ENCODE data around the gene EDC4. TPM values are rescaled to one million over a fixed set of nuclear protein-coding genes. Genes with fewer than 3 reads are reported as not detected.

Gene EDC4
- total RNA-seq, 2 donors from 2014 or later = 101 to 137 TPM

- peak; percentile 100 for ATAC-seq (replicated peaks)
- Mint-ChIP-seq H3K27me3 (no peaks in the 10 kb centered on the region), H3K9me3 (no peaks in the 10 kb centered on the region), H3K27ac (peak overlapping the region; percentile 88), H3K36me3 (ENCODE audit: low read depth) (peaks cover 10% of the 10 kb centered on the region), H3K4me1 (peaks cover 21% of the 10 kb centered on the region), H3K4me3 (peak overlapping the region; percentile 54)
These were observed 45.0 kb downstream of the EDC4 start for GRCh38 chr16:67917852-67918236.

- H3K27ac Mint-ChIP-seq = no peak overlapping the region
- no peak for ATAC-seq (replicated peaks)
- no peaks in the 10 kb centered on the region for H3K9me3 Mint-ChIP-seq
- peaks cover 10% of the 10 kb centered on the region for H3K36me3 Mint-ChIP-seq (ENCODE audit: low read depth)
- peaks cover 21% of the 10 kb centered on the region for H3K4me1 Mint-ChIP-seq
- H3K27me3 Mint-ChIP-seq = no peaks in the 10 kb centered on the region
- H3K4me3 Mint-ChIP-seq = no peak overlapping the region
These were observed 46.9 kb downstream of the EDC4 start for GRCh38 chr16:67919622-67920221.

GRCh38 chr16:67922221-67922620 lies 49.4 kb downstream of the EDC4 start:
- Mint-ChIP-seq H3K9me3 (no peaks in the 10 kb centered on the region), H3K36me3 (ENCODE audit: low read depth) (peaks cover 10% of the 10 kb centered on the region), H3K4me3 (no peak overlapping the region), H3K4me1 (peaks cover 20% of the 10 kb centered on the region), H3K27ac (peak overlapping the region; percentile 89), H3K27me3 (no peaks in the 10 kb centered on the region)
- ATAC-seq (replicated peaks) = no peak

- Mint-ChIP-seq H3K36me3 (ENCODE audit: low read depth) (peaks cover 8% of the 10 kb centered on the region), H3K9me3 (no peaks in the 10 kb centered on the region), H3K4me1 (peaks cover 14% of the 10 kb centered on the region), H3K27ac (peak overlapping the region; percentile 89), H3K4me3 (no peak overlapping the region), H3K27me3 (no peaks in the 10 kb centered on the region)
- no peak for ATAC-seq (replicated peaks)
These were observed 49.9 kb downstream of the EDC4 start for GRCh38 chr16:67922740-67923139.

GRCh38 chr16:67923414-67924116 lies 50.7 kb downstream of the EDC4 start:
- Mint-ChIP-seq H3K4me1 (peaks cover 9% of the 10 kb centered on the region), H3K4me3 (no peak overlapping the region), H3K27me3 (no peaks in the 10 kb centered on the region), H3K9me3 (no peaks in the 10 kb centered on the region), H3K27ac (peak overlapping the region; percentile 89), H3K36me3 (ENCODE audit: low read depth) (peaks cover 9% of the 10 kb centered on the region)
- ATAC-seq (replicated peaks) = no peak

- no peaks in the 10 kb centered on the region for H3K9me3 Mint-ChIP-seq
- peaks cover 9% of the 10 kb centered on the region for H3K4me1 Mint-ChIP-seq
- ATAC-seq (replicated peaks) = no peak
- no peaks in the 10 kb centered on the region for H3K27me3 Mint-ChIP-seq
- peak overlapping the region; percentile 52 for H3K27ac Mint-ChIP-seq
- H3K36me3 Mint-ChIP-seq (ENCODE audit: low read depth) = peaks cover 10% of the 10 kb centered on the region
- H3K4me3 Mint-ChIP-seq = no peak overlapping the region
These were observed 51.5 kb downstream of the EDC4 start for GRCh38 chr16:67924140-67924906.

- H3K27me3 Mint-ChIP-seq = no peaks in the 10 kb centered on the region
- ATAC-seq (replicated peaks) = no peak
- H3K36me3 Mint-ChIP-seq (ENCODE audit: low read depth) = peaks cover 26% of the 10 kb centered on the region
- no peaks in the 10 kb centered on the region for H3K9me3 Mint-ChIP-seq
- H3K27ac Mint-ChIP-seq = peak overlapping the region; percentile 50
- peaks cover 9% of the 10 kb centered on the region for H3K4me1 Mint-ChIP-seq
- H3K4me3 Mint-ChIP-seq = no peak overlapping the region
These were observed 53.4 kb downstream of the EDC4 start for GRCh38 chr16:67926181-67926750.

- no peak overlapping the region for H3K4me3 Mint-ChIP-seq
- no peaks in the 10 kb centered on the region for H3K27me3 Mint-ChIP-seq
- H3K9me3 Mint-ChIP-seq = no peaks in the 10 kb centered on the region
- no peak for ATAC-seq (replicated peaks)
- H3K27ac Mint-ChIP-seq = no peak overlapping the region
- H3K36me3 Mint-ChIP-seq (ENCODE audit: low read depth) = peaks cover 33% of the 10 kb centered on the region
- peaks cover 1% of the 10 kb centered on the region for H3K4me1 Mint-ChIP-seq
These were observed 54.5 kb downstream of the EDC4 start for GRCh38 chr16:67927131-67927941.

GRCh38 chr16:67928147-67928546 lies 55.3 kb downstream of the EDC4 start:
- H3K27ac Mint-ChIP-seq = peak overlapping the region; percentile 53
- ATAC-seq (replicated peaks) = no peak
- peaks cover 41% of the 10 kb centered on the region for H3K36me3 Mint-ChIP-seq (ENCODE audit: low read depth)
- H3K4me3 Mint-ChIP-seq = no peak overlapping the region
- H3K4me1 Mint-ChIP-seq = no peaks in the 10 kb centered on the region
- H3K9me3 Mint-ChIP-seq = no peaks in the 10 kb centered on the region
- H3K27me3 Mint-ChIP-seq = no peaks in the 10 kb centered on the region

- H3K4me1 Mint-ChIP-seq = no peaks in the 10 kb centered on the region
- peak; percentile 82 for ATAC-seq (replicated peaks)
- peaks cover 47% of the 10 kb centered on the region for H3K36me3 Mint-ChIP-seq (ENCODE audit: low read depth)
- H3K4me3 Mint-ChIP-seq = no peak overlapping the region
- no peaks in the 10 kb centered on the region for H3K27me3 Mint-ChIP-seq
- H3K27ac Mint-ChIP-seq = peak overlapping the region; percentile 53
- no peaks in the 10 kb centered on the region for H3K9me3 Mint-ChIP-seq
These were observed 55.9 kb downstream of the EDC4 start for GRCh38 chr16:67928561-67929364.

GRCh38 chr16:67930191-67930590 lies 57.3 kb downstream of the EDC4 start:
- peaks cover 4% of the 10 kb centered on the region for H3K4me1 Mint-ChIP-seq
- no peaks in the 10 kb centered on the region for H3K9me3 Mint-ChIP-seq
- H3K27ac Mint-ChIP-seq = no peak overlapping the region
- no peaks in the 10 kb centered on the region for H3K27me3 Mint-ChIP-seq
- no peak overlapping the region for H3K4me3 Mint-ChIP-seq
- peaks cover 62% of the 10 kb centered on the region for H3K36me3 Mint-ChIP-seq (ENCODE audit: low read depth)
- no peak for ATAC-seq (replicated peaks)

GRCh38 chr16:67930678-67931211 lies 57.9 kb downstream of the EDC4 start:
- no peak overlapping the region for H3K27ac Mint-ChIP-seq
- no peaks in the 10 kb centered on the region for H3K27me3 Mint-ChIP-seq
- no peak for ATAC-seq (replicated peaks)
- no peaks in the 10 kb centered on the region for H3K9me3 Mint-ChIP-seq
- no peak overlapping the region for H3K4me3 Mint-ChIP-seq
- H3K36me3 Mint-ChIP-seq (ENCODE audit: low read depth) = peaks cover 67% of the 10 kb centered on the region
- H3K4me1 Mint-ChIP-seq = peaks cover 6% of the 10 kb centered on the region
